Left ventricle myocardium superior (tissue), 1 donor: Measurements from ENCODE around the gene GRM4. TPM values are rescaled to one million over a fixed set of nuclear protein-coding genes. Genes with fewer than 3 reads are reported as not detected.
"Not testable (repeated sequence)": the region's sequence is repeated elsewhere in the genome, so short reads cannot be mapped to it uniquely, and the experiment has no call there.

Source experiments
- ATAC-seq: fragments of 200-7000 bp; cut with Tn5 transposase; one replicate; pipeline ENCODE4 v1.9.1; 2020; ENCODE audit warnings: mild to moderate bottlenecking, moderate library complexity
- DNase-seq: peaks from one replicate; pipeline ENCODE4 v3.0.0-alpha.2; 2020
- intact Hi-C: fragments of 100-400 bp; cut with micrococcal nuclease; formaldehyde crosslinking; loops from one replicate; pipeline ENCODE4 v1.11.0; 2022
- total RNA-seq: library from RNA; stranded (reverse); fragmentation: NEBNext Ultra II Directional; extraction: Animal tissue kit (Norgen Biotek cat#: 25700); gene quantifications from one replicate; pipeline ENCODE4 v1.2.1, GENCODE V29; 2021
- donor health status: DM: no; HTN: yes; CAD: no; lungs with severe emphysema.

Gene GRM4
- total RNA-seq, 1 donor from 2014 or later = not detected

- ATAC-seq (no peak), DNase-seq (no peak)
- intact Hi-C loops = loop anchor here (10.0 kb wide), 1 partner anchor 247 kb away; no protein-coding TSS in a partner anchor
Measured at GRCh38 chr6:34021554-34022190, 124.2 kb downstream of the GRM4 start.

- intact Hi-C loops = loop anchor here (10.0 kb wide), 1 partner anchor 246 kb away; no protein-coding TSS in a partner anchor
- DNase-seq (no peak), ATAC-seq (no peak)
Measured at GRCh38 chr6:34020807-34021553, 124.9 kb downstream of the GRM4 start.

- no peak for DNase-seq
- no peak for ATAC-seq
- intact Hi-C loops = loop anchor here (10.0 kb wide), 1 partner anchor 245 kb away; no protein-coding TSS in a partner anchor
Measured at GRCh38 chr6:34020278-34020677, 125.6 kb downstream of the GRM4 start.

GRCh38 chr6:34018961-34019606, 126.8 kb downstream of the GRM4 start:
- ATAC-seq (no peak), DNase-seq (no peak)
- intact Hi-C loops = no loop called here

- DNase-seq (no peak), ATAC-seq (no peak)
- intact Hi-C loops = no loop called here
Measured at GRCh38 chr6:34018026-34018425, 127.9 kb downstream of the GRM4 start.

GRCh38 chr6:34017106-34017805, 128.6 kb downstream of the GRM4 start:
- no peak for ATAC-seq
- intact Hi-C loops = no loop called here
- no peak for DNase-seq

- DNase-seq, ATAC-seq, intact Hi-C loops: not testable (repeated sequence)
Measured at GRCh38 chr6:34016573-34016972, 129.3 kb downstream of the GRM4 start.

GRCh38 chr6:34015586-34015985, 130.3 kb downstream of the GRM4 start:
- intact Hi-C loops = no loop called here
- ATAC-seq (no peak), DNase-seq (no peak)

GRCh38 chr6:34011264-34011663, 134.6 kb downstream of the GRM4 start:
- ATAC-seq (no peak), DNase-seq (no peak)
- intact Hi-C loops = no loop called here

GRCh38 chr6:34005901-34006531, 139.9 kb downstream of the GRM4 start:
- ATAC-seq = no peak
- no peak for DNase-seq
- intact Hi-C loops = no loop called here

GRCh38 chr6:34004706-34005105, 141.2 kb downstream of the GRM4 start:
- no peak for ATAC-seq
- intact Hi-C loops = no loop called here
- no peak for DNase-seq

- DNase-seq = no peak
- no peak for ATAC-seq
- intact Hi-C loops = no loop called here
Measured at GRCh38 chr6:34003962-34004361, 141.9 kb downstream of the GRM4 start.

GRCh38 chr6:34001706-34002621, 143.9 kb downstream of the GRM4 start:
- ATAC-seq (no peak), DNase-seq (no peak)
- intact Hi-C loops = no loop called here

- DNase-seq (no peak), ATAC-seq (no peak)
Measured at GRCh38 chr6:34000281-34000680, 145.6 kb downstream of the GRM4 start.

GRCh38 chr6:33999567-33999966, 146.3 kb downstream of the GRM4 start:
- ATAC-seq = no peak
- DNase-seq = no peak
- intact Hi-C loops = no loop called here

More at GRCh38 chr6:34000281-34000680, 145.6 kb downstream of the GRM4 start:
- intact Hi-C loops = no loop called here

- DNase-seq (no peak), ATAC-seq (no peak)
- intact Hi-C loops = no loop called here
Measured at GRCh38 chr6:33998660-33999059, 147.2 kb downstream of the GRM4 start.

GRCh38 chr6:33997265-33997664, 148.6 kb downstream of the GRM4 start:
- ATAC-seq = no peak
- no peak for DNase-seq
- intact Hi-C loops = no loop called here

GRCh38 chr6:33996120-33996475, 149.8 kb downstream of the GRM4 start:
- intact Hi-C loops = no loop called here
- ATAC-seq (no peak), DNase-seq (no peak)
